GM19035 (cell line): Measurements from ENCODE around the gene AKAP1.

Experiments used
- ATAC-seq: cut with Tn5 transposase; IDR thresholded peaks from one replicate; pipeline ENCODE4 v1.9.1; 2021; ENCODE audit not compliant: unreplicated experiment

AKAP1 gene

DNA sequence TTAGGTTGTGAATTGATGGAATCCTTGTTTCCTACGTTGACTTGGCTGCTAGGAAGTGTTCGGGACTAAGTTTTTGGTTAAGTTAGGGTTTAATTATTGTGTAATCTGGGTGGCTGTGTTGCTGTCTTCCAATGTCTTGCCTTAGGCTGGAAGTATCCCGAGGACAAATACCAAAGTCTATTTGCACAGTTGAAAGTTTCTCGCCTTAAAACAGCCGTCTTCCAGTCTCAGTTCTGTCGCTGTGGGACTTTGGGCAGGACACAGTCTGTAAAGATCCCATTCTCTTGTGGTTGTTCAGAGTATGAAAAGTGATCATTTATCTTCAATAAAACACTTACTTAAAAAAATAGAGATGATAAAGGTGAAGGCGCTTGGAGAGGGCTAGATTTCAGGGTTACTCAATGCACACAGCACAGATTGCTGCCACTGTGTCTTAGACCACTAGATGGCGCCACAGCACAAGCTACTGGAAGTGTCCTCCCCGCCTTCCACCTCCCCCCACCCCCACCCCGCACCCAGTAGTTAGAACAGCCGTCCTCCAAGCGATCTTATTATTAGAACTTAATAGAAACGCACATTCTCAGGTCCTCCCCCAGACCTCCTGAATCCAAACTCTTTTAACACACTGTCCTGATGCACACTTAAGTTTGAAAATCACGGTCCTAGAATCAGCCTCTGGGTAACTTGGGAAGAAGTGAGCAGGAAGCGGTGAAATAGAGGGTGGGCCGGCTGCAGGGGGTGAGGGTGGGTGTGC is 45.8 kb downstream of the AKAP1 start:
- no peak for ATAC-seq

GRCh38 chr17:57132663-57133062 is 47.6 kb downstream of the AKAP1 start:
- no peak for ATAC-seq

GRCh38 chr17:57133486-57133885 is 48.4 kb downstream of the AKAP1 start:
- ATAC-seq = no peak

GRCh38 chr17:57135026-57135788 is 50.2 kb downstream of the AKAP1 start:
- no peak for ATAC-seq

DNA sequence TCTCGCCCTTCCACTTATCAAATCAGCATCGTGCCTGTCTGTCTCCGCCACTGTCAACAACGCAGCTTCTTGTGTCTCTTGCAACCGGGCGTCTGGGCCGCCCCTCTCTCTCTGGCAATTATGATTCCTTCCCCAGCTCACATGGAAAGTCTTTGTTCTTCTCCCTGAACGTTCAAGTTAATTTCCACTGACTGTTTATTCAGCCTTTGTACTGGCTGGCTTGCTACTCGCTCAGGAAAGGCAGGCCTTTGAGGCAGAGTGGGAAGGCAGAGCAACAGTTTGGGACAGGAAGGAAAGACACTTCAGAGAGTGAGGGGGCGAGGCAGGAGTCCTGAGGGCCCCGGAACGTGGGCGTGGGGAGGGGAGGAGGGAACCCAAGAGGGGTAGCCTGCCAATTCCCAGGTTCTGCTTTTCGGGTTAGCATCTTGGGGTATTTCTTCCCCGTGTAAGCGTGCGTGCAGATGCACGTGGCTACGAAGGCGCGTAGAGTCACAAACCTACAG is 50.8 kb downstream of the AKAP1 start:
- ATAC-seq = no peak

DNA sequence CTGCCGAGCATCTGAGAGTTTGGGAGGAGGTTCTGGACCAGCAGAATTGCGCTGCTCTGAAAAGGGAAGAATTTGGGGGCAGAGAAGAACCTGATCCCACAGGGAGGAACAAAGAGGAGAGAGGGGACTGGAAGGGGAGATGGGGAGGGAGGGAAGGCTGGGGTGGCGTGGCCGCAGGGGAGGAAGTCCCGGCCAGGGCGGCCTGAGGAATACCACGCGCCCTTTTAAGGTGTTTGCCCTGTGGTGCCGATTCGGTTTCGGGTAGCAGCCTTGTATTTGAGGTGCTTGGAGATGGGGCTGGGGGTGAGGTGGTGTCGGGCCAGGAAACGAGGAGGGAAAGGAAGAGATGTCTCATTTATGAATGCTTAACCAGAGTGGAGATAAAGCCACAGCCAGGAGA is 51.3 kb downstream of the AKAP1 start:
- no peak for ATAC-seq

GRCh38 chr17:57138030-57138911 is 53.2 kb downstream of the AKAP1 start:
- no peak for ATAC-seq

DNA sequence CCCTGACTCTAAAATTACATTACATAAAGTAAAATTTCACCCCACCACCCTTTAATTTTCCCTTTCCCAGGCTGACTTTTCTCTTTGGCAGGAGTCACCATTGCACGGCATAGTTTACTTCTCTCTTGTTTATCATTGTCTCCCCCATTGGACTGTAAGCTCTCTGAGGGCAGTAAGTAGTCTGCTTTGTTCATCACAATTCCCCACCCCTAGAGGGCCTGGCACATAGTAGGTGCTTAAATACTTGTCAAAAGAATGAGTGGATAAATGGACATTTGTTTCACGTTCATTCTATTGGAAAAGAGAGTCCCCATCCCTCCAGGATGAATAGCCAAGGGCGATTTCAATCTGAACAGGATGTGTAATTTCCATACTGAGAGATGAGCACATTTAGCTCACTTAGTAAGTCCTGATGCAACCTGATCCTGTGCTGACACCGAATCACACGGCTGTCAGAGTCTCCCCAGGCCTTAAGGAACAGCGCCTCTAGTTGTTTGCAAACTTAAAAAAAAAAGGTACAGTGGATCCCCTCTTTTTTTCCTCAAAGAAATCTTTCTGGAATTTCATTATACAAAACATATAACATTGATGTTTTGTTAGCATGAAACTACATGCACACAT is 54.0 kb downstream of the AKAP1 start:
- no peak for ATAC-seq

DNA sequence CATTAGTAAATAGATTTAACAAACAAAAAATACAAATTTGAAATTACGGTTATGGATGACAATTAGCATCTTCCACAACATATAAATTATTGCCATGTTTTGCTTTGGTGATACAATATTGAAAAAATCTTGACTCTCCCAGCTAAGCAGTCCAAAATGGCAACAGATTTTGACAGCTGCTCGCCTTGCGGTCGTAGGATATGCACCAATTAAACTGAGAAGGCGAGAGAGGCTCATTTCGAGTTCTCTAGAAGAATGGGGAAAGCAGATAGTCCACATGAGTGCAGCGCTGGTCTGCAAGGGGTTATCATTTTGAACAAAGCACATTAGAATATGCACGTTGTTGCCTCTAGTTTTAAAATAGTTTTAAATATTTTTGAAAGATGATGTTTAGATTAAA is 55.3 kb downstream of the AKAP1 start:
- no peak for ATAC-seq

DNA sequence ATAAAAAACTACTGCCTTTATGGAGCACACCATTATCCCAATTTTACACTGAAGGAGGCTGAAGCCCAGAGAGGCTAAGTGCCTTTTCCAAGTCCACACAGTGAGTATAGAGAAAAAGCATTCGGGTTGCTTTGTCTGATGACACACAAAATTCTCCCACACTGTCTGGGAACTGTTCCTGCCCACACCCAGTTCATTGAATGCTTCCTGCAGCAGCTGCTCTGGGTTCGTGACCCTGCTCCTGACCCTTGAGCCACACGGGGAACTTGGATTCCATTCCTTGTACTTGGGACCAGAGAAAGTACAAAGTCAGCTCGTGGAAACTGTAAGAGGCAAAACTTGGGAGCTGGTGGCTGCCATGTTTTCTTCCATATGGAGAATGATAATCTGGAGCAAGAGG is 57.9 kb downstream of the AKAP1 start:
- ATAC-seq = no peak

GRCh38 chr17:57143361-57143760 is 58.3 kb downstream of the AKAP1 start:
- no peak for ATAC-seq

- no peak for ATAC-seq
These were observed 58.9 kb downstream of the AKAP1 start for GRCh38 chr17:57143919-57144318.

DNA sequence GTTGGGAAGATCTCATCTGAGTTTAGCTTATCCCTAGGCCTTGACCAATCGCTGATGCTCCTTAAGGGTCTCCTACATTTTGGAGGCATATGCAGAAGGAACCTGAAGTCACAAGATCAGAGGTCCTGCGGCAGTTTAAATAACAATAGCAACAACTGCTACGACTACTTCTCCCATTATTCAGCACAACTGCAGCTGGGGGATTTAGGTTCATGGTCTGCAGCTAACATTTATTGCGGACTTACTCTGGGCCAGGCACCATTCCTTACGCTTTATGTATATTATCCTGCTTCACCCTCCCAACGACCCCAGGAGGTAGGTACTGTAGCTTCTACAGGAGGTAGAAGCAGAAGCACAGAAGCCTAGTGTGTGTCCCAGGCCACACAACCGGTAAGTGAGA is 59.5 kb downstream of the AKAP1 start:
- ATAC-seq = no peak

DNA sequence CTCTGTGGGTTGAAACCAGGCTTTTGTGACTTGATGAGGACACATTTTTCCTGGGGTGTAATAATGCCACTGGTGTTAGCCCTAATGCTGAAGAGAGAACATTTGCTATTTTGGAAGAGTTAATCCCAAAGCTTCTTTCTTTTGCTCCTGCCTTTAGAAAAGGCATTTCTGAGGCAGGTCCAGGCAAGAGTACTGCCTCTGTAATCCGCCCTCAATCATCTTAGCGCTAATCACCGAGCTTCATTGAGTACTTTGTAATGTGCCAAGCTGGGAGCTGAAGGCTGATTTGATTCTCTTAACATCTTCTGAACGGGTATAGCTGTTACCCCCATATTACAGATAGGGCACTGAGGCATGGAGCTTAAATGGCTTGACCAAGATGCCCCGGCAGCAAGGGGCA is 60.3 kb downstream of the AKAP1 start:
- no peak for ATAC-seq

DNA sequence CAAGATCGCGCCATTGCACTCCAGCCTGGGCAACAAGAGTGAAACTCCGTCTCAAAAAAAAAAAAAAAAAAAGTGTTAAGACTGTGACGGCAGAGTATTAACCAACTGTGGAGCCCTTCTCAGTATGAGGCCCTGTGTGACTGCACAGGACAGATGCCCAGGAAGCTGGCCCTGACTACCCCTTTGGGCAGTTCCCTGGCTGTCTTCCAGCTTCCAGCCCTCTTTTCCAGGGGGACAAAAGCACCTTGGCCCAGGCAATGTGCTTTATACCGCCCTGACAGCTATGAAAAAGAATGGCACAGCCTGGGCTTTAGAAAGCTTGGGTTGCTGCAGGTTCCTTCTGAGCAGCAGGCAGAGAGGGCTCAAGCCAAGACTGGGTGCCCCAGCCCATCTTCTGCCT is 61.2 kb downstream of the AKAP1 start:
- no peak for ATAC-seq

GRCh38 chr17:57151798-57152197 is 66.8 kb downstream of the AKAP1 start:
- ATAC-seq = no peak

DNA sequence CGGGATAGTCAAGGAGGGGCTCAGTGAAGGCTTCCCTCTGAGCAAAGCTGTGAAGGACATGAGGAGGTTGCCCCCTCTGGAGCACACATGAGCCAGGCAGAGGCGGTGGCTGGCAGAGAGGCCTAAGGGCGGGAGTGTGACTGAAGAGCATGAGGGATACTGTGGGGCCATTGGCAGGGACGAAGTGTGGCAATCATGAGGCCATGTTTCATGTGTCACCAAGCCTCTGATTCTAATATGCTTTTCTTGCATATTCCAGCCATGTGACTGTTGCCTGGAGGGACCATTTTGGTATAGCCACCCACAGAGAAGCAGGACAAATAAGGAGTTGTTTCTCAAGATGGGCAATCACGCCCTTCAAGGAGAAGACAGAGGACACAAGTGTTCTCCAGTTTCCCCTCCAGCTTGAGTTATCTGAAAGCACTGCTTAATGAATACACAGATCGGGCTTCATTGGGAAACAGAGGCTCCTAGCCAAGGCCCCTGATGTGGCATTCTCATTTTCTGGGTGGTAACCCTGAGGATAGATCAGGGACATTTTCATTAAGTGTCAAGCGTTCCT is 68.0 kb downstream of the AKAP1 start:
- ATAC-seq = no peak

DNA sequence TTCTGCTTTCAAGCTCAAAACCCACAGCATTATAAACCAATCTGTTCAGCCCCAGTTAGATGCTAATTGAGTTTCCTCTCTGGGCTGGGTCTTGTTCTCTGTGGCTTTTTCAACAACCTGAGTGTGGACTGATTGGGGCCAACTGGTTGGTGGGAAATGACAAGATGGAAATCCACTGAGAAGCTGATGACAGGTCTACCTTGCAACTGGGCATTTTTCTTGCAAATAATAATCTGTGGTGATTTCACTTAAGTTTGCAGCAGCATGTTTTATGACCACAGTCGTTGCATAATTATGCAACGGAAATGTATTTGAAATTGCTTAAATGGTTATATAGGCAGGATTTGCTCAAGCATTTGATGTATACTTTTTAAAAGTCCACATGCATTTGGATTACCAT is 69.9 kb downstream of the AKAP1 start:
- no peak for ATAC-seq

- no peak for ATAC-seq
These were observed 73.3 kb downstream of the AKAP1 start for GRCh38 chr17:57158325-57158724.

DNA sequence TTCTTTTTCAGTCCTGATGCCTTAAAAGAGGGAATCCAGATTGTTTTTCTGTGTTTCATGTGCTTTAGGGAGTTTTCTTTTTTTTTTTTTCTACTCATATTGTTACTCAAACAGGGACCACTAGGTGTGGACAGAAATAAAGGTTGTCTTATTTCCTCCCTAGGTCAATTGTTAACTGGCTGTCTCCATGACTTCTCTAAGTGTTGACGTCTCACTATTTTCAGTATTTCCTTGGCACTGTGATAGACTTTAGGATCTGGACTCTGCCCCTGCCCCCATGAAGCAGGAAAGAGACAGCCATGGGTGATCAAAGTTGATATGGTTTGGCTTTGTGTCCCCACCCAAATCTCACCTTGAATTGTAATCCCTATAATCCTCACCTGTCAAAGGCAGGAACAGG is 73.7 kb downstream of the AKAP1 start:
- no peak for ATAC-seq

DNA sequence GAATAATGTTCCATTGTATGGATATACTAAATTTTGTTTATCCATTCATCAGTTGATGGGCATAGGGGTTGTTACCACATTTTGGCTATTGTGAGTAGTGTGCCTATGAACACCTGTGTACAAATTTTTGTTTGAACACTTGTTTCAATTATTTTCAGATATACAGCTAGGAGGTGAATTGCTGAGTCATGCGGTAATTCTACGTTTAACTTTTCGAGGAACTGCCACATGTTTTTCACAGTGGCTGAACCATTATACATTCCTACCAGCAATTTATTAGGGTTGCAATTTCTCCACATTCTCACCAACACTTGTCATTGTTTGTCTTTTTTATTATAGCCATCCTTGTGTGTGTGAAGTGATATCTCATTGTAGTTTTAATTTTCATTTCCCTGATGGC is 75.6 kb downstream of the AKAP1 start:
- ATAC-seq = no peak
